ENCODE measurements around the gene MTMR10. TPM values are rescaled to one million over a fixed set of nuclear protein-coding genes. Genes with fewer than 3 reads are reported as not detected.

The MTMR10 gene
- total and polyA plus RNA-seq, 2 experiments from 2014 or later = 4.3 to 11.3 TPM

DNA sequence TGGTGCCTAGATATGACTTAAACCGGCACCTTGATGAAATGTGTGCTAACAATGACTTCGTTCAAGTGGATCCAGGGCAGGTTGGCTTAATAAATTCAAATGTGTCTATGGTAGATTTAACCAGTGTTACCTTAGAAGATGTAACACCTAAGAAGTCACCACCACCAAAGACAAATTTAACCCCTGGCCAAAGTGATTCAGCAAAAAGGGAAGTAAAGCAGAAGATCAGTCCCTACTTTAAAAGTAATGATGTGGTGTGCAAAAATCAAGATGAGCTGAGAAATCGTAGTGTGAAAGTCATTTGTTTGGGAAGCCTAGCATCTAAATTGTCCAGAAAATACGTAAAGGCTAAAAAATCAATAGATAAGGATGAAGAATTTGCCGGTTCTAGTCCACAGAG, 86.6 kb downstream of the MTMR10 start (continued):
- TF ChIP-seq, protein P1, sequence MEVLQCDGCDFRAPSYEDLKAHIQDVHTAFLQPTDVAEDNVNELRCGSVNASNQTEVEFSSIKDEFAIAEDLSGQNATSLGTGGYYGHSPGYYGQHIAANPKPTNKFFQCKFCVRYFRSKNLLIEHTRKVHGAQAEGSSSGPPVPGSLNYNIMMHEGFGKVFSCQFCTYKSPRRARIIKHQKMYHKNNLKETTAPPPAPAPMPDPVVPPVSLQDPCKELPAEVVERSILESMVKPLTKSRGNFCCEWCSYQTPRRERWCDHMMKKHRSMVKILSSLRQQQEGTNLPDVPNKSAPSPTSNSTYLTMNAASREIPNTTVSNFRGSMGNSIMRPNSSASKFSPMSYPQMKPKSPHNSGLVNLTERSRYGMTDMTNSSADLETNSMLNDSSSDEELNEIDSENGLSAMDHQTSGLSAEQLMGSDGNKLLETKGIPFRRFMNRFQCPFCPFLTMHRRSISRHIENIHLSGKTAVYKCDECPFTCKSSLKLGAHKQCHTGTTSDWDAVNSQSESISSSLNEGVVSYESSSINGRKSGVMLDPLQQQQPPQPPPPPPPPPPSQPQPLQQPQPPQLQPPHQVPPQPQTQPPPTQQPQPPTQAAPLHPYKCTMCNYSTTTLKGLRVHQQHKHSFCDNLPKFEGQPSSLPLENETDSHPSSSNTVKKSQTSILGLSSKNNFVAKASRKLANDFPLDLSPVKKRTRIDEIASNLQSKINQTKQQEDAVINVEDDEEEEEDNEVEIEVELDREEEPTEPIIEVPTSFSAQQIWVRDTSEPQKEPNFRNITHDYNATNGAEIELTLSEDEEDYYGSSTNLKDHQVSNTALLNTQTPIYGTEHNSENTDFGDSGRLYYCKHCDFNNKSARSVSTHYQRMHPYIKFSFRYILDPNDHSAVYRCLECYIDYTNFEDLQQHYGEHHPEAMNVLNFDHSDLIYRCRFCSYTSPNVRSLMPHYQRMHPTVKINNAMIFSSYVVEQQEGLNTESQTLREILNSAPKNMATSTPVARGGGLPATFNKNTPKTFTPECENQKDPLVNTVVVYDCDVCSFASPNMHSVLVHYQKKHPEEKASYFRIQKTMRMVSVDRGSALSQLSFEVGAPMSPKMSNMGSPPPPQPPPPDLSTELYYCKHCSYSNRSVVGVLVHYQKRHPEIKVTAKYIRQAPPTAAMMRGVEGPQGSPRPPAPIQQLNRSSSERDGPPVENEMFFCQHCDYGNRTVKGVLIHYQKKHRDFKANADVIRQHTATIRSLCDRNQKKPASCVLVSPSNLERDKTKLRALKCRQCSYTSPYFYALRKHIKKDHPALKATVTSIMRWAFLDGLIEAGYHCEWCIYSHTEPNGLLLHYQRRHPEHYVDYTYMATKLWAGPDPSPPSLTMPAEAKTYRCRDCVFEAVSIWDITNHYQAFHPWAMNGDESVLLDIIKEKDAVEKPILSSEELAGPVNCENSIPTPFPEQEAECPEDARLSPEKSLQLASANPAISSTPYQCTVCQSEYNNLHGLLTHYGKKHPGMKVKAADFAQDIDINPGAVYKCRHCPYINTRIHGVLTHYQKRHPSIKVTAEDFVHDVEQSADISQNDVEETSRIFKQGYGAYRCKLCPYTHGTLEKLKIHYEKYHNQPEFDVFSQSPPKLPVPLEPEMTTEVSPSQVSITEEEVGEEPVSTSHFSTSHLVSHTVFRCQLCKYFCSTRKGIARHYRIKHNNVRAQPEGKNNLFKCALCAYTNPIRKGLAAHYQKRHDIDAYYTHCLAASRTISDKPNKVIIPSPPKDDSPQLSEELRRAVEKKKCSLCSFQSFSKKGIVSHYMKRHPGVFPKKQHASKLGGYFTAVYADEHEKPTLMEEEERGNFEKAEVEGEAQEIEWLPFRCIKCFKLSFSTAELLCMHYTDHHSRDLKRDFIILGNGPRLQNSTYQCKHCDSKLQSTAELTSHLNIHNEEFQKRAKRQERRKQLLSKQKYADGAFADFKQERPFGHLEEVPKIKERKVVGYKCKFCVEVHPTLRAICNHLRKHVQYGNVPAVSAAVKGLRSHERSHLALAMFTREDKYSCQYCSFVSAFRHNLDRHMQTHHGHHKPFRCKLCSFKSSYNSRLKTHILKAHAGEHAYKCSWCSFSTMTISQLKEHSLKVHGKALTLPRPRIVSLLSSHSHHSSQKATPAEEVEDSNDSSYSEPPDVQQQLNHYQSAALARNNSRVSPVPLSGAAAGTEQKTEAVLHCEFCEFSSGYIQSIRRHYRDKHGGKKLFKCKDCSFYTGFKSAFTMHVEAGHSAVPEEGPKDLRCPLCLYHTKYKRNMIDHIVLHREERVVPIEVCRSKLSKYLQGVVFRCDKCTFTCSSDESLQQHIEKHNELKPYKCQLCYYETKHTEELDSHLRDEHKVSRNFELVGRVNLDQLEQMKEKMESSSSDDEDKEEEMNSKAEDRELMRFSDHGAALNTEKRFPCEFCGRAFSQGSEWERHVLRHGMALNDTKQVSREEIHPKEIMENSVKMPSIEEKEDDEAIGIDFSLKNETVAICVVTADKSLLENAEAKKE (CRISPR knock-in tag; IDR thresholded peaks at IDR 0.05) = no peak
- no peak for TF ChIP-seq POLR2AphosphoS5 (IDR thresholded peaks at IDR 0.05; ENCODE audit: low read depth)

DNA sequence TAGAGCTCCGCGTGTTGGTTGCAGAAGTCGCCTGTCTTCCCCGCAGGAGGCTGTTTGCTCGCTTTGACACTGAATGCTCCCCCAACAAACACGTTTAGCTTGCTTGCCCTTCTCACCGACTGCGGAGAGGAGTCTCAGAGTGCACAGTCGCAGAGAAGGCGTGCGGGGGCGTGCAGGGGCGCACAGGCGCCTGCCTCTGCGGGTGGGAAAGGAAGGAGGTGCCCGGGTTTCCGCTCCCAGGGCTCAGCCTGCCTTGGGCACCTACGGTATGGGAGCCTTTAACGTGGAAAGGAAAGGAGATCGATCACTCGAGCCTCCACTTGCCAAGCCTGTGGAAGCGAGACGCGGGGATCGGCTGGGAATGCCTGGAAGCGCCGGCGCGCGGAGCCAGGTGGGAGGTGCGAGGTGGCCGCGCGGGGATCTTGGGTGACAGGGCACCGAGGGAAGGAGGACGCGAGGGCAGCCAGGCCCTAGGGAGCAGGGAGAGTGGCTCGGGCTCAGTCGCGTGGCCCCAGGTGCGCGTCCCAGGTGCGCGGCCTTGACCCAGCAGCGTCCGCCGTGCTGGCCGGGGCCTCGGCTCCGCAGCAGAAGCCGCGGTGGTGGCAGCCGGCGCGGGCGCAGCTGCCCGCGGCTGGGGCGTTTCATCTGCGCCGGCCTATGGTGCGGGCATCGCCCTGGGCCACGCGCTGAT, 87.8 kb downstream of the MTMR10 start, which contains the start of gene FAN1:
Gene FAN1 (plus strand): TSS at position 419 of the 691 bp plus-strand sequence. CDS start 749 bp downstream, outside the sequence.
- Histone ChIP-seq H3K36me3 (ENCODE audit: insufficient read depth) (no peaks in the 10 kb centered on the region), H3K4me2 (peak within 1 kb of the TSS; percentile 86), H2AFZ (peak within 1 kb of the TSS; percentile 93), H3K4me1 (ENCODE audit: insufficient read depth) (peaks cover 4% of the 10 kb centered on the region; the same call in 1 of the 2 replicates), H3K27me3 (ENCODE audit: insufficient read depth) (no peaks in the 10 kb centered on the region), H3K9me2 (ENCODE audit: insufficient read depth) (no peaks in the 10 kb centered on the region), H3F3A (replicated peaks; ENCODE audit: low read depth) (no peaks in the 10 kb centered on the region), H3K79me2 (replicated peaks; ENCODE audit: insufficient read depth) (0 out of 2 replicates have a peak, but pooled peaks cover 5% of the 10 kb centered on the region), H3K4me3 (peak within 1 kb of the TSS; percentile 82), H4K20me1 (replicated peaks; ENCODE audit: insufficient read depth) (0 out of 2 replicates have a peak, but pooled peaks cover 5% of the 10 kb centered on the region), H3K27ac (ENCODE audit: low read depth) (peak within 1 kb of the TSS; percentile 6; the same call in 1 of the 2 replicates)
- Mint-ChIP-seq H3K4me1 (peaks cover 14% of the 10 kb centered on the region; the same call in 2 of the 3 replicates), H3K36me3 (ENCODE audit: low read depth) (peaks cover 17% of the 10 kb centered on the region), H3K27me3 (ENCODE audit: insufficient read depth, low read depth, poor library complexity) (peaks cover 4% of the 10 kb centered on the region), H3K4me3 (peak within 1 kb of the TSS; percentile 94), H3K27ac (peak within 1 kb of the TSS; percentile 84), H3K9me3 (no peaks in the 10 kb centered on the region)
- ATAC-seq = peak; percentile 94
- TF ChIP-seq NANOG (IDR thresholded peaks at IDR 0.05; ENCODE audit: borderline replicate concordance) (no peak), STAT1 (IDR thresholded peaks at IDR 0.05; ENCODE audit: unreplicated experiment) (no peak), EZH2phosphoT487 (IDR thresholded peaks at IDR 0.05; ENCODE audit: unreplicated experiment) (no peak), POLR2AphosphoS5 (IDR thresholded peaks at IDR 0.05; ENCODE audit: low read depth) (peak; percentile 83), JUNB (IDR thresholded peaks at IDR 0.05; ENCODE audit: unreplicated experiment) (no peak)
- TF ChIP-seq, protein P2, sequence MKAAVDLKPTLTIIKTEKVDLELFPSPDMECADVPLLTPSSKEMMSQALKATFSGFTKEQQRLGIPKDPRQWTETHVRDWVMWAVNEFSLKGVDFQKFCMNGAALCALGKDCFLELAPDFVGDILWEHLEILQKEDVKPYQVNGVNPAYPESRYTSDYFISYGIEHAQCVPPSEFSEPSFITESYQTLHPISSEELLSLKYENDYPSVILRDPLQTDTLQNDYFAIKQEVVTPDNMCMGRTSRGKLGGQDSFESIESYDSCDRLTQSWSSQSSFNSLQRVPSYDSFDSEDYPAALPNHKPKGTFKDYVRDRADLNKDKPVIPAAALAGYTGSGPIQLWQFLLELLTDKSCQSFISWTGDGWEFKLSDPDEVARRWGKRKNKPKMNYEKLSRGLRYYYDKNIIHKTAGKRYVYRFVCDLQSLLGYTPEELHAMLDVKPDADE (IDR thresholded peaks at IDR 0.05) = peak; percentile 89
- TF ChIP-seq, protein P3, sequence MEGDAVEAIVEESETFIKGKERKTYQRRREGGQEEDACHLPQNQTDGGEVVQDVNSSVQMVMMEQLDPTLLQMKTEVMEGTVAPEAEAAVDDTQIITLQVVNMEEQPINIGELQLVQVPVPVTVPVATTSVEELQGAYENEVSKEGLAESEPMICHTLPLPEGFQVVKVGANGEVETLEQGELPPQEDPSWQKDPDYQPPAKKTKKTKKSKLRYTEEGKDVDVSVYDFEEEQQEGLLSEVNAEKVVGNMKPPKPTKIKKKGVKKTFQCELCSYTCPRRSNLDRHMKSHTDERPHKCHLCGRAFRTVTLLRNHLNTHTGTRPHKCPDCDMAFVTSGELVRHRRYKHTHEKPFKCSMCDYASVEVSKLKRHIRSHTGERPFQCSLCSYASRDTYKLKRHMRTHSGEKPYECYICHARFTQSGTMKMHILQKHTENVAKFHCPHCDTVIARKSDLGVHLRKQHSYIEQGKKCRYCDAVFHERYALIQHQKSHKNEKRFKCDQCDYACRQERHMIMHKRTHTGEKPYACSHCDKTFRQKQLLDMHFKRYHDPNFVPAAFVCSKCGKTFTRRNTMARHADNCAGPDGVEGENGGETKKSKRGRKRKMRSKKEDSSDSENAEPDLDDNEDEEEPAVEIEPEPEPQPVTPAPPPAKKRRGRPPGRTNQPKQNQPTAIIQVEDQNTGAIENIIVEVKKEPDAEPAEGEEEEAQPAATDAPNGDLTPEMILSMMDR (conservative IDR thresholded peaks at IDR 0.05; ENCODE audit: low read depth in 2 of 2) = no peak
- peak; percentile 91 for DNase-seq (ENCODE audit: low spot score)
